ENCODE measurements around the gene SEMA3B. TPM values are rescaled to one million over a fixed set of nuclear protein-coding genes. Genes with fewer than 3 reads are reported as not detected.

Gene SEMA3B
- total and polyA plus RNA-seq, 2 donors (not counting 3 experiments of a cell fraction or from before 2014, with no cell fraction given): 1.2 to 1.5 TPM

GRCh38 chr3:50242851-50243542 lies 25.9 kb upstream of the SEMA3B start:
- BruUV-seq (replicated peaks): no TSS peak
- H3K4me1 ChIP-seq (ENCODE audit: control insufficient read depth, extremely low read depth, insufficient read depth, low read length): peaks cover 94% of the 10 kb centered on the region
- peak overlapping the region; percentile 63 for H3K4me2 ChIP-seq (ENCODE audit: insufficient read depth, low read length)
- no peaks in the 10 kb centered on the region for H3K27me3 ChIP-seq (ENCODE audit: control insufficient read depth in 2 of 2, insufficient read depth in 2 of 2, low read length in 2 of 2)
- H3K36me3 ChIP-seq (ENCODE audit: control insufficient read depth in 2 of 2, extremely low read depth in 1 of 2, insufficient read depth in 2 of 2, low read length in 2 of 2): peaks cover 6 to 26% of the 10 kb centered on the region in 2 experiments
- H3K27ac ChIP-seq (ENCODE audit: insufficient read depth, low read depth, low read length): peak overlapping the region; percentile 97
- FAIRE-seq (peak; percentile 99), DNase-seq (ENCODE audit: low read depth, low spot score) (peak; percentile 93)
- H3K9ac ChIP-seq (replicated peaks; ENCODE audit: extremely low read depth, insufficient read depth, low read length): peak overlapping the region; percentile 76
- H3K9me1 ChIP-seq (replicated peaks; ENCODE audit: control insufficient read depth, extremely low read depth, insufficient read depth, low read length): no peaks in the 10 kb centered on the region
- TF ChIP-seq JUN (IDR thresholded peaks at IDR 0.05; ENCODE audit: borderline replicate concordance, insufficient read depth, insufficient read length, low read depth): peak; percentile 63
- TF ChIP-seq MAX (IDR thresholded peaks at IDR 0.05; ENCODE audit: insufficient read depth, insufficient read length): no peak
- no peak for TF ChIP-seq MYC (IDR thresholded peaks at IDR 0.05; ENCODE audit: low read depth, low read length)
- peak; percentile 68 for TF ChIP-seq POLR2AphosphoS5 (IDR thresholded peaks at IDR 0.05; ENCODE audit: insufficient read depth, low read depth, low read length)
- peak; percentile 24 for TF ChIP-seq FOS (IDR thresholded peaks at IDR 0.05; ENCODE audit: borderline replicate concordance, insufficient read depth, low read length)
- TF ChIP-seq EZH2 (IDR thresholded peaks at IDR 0.05; ENCODE audit: borderline replicate concordance, low read depth, low read length, severe bottlenecking): no peak
- TF ChIP-seq GATA2 (IDR thresholded peaks at IDR 0.05; ENCODE audit: insufficient read depth, insufficient read length, low read depth, low read length): no peak
- no peaks in the 10 kb centered on the region for H4K20me1 ChIP-seq (replicated peaks; ENCODE audit: control insufficient read depth, extremely low read depth, insufficient read depth, low read length)
- intact Hi-C loops (cut with micrococcal nuclease): loop anchor here (2.0 kb wide), 1 partner anchor 56 kb away; the partner anchor contains the start of genes HYAL3 and NAA80
- dilution Hi-C loops (cut with MboI; ENCODE audit: extremely low pct_ligation_motif_present, low sequenced_read_pairs): loop anchor here (5.0 kb wide), 1 partner anchor 61 kb away; no protein-coding TSS in a partner anchor
- POLR2A ChIA-PET: interaction anchor here (0.6 to 1.5 kb wide), 6 partner anchors 8 to 79 kb away, joined by 3 to 11 read pairs (median 4); no protein-coding TSS in a partner anchor
- CTCF ChIA-PET: interaction anchor here (0.6 to 5.6 kb wide), 12 partner anchors 8 to 104 kb away, joined by 3 to 54 read pairs (median 4); partner anchors contain the start of gene GNAI2
- no peak overlapping the region for H2AFZ ChIP-seq (ENCODE audit: low read depth, low read length)
- H3K9me3 ChIP-seq (replicated peaks; ENCODE audit: control insufficient read depth, insufficient read depth, low read length): no peaks in the 10 kb centered on the region
- H3K4me3 ChIP-seq (replicated peaks in 1 of 3; ENCODE audit: insufficient read depth in 1 of 3, low read depth in 1 of 3, low read length in 3 of 3): peak overlapping the region in 1 of 3 experiments; percentile 11
- H3K79me2 ChIP-seq (ENCODE audit: control insufficient read depth, insufficient read depth, low read length): peaks cover 91% of the 10 kb centered on the region
